ENCODE results near the gene PAPSS1.

PAPSS1 gene

DNA sequence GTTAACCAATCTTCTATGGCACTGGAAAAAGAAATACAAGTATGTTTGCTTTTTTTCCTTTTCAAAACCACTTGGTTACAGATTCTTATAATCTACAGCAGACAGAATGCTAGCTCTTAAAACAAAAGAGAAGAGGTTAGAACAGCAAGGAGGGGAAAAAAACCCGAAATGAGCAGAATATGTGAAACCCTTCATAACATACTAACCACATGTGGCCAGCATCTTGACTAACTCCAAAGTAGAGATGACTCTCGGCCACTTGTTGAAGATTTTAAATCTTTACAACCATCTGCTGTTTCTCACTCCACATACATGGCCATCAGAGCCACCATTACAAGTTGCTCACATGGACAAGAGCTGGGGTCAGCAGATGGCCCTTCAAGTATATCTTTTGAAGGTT, 100.3 kb downstream of the PAPSS1 start:
- no peak for FAIRE-seq

DNA sequence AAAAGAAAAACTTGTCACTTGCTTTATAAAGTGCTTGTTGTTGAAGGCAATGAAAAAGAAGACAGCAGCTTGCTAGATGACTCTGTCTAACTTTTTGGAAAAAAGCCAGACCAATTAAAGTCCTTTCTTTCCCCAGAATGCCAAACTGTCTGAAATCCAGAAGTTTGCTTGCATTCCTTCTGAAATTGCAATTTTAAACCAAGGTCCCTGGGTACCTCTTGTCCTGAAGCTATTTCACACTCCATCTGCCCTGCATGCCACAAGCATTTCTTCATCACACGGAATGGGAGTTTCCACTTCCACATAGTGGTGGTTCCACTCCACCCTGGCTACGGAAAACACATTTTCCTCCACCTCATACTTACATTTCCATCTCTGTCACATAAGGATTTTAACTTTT, 101.0 kb downstream of the PAPSS1 start:
- no peak for FAIRE-seq

DNA sequence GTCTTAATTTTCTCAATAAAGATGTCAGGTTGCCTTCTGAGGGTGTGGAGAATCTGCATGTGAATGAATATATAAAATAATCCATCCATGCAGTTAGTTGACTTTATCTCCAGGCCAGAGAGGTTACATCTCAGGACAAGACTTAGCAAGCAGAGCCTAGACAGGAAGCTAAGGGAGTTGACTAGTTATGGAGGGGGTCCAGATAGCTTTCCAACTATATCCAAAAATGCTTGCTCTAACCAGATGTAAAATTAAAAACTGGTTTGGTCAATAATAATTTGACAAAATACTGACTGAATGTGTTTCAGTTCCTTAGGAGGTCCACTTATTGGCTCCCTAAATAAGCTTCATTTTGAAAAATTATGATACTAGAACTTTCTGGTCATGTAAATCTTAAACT, 101.4 kb downstream of the PAPSS1 start:
- no peak for FAIRE-seq

DNA sequence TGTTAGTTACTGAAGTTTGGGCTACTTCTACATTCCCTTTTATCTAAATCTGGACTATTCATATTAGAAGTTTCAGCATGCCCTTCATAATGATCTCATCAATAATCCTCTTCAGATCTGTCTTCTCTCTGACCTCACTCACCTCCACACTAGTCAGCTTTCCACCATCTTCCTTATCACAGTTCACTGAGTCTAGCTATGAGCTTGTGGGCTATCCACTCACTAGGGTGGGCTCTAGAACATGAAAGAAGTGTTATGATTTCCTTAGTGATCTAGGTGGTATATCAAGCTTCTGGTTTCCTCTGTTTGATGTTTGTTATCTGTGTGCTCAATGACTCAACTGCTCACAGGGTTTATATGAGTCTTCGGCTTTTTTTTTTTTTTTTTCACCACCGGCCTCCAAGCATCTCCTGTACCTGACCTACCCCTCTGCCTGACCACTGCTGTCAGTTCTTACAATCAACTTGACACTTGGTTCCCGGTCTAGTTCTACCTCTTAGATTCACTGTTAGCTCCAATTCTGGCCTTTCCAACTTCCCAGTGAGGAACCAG, 103.1 kb downstream of the PAPSS1 start:
- no peak for FAIRE-seq

DNA sequence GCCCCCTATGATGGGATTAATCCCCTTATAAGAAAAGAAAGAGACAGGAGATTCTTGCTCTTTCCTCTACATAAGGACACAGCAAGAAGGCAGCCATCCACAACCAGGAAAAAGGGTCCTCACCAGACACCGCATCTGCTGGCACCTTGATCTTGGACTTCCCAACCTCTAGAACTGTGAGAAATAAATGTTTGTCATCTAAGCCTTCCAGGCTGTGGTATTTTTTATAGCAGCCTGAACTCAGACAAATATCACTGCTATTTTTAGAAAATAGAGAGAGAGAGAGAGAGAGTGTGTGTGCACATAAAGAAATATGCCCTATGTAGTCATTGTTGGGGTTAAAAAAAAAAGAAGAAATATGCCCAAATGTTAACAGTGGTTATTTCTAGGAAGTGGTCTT, 104.2 kb downstream of the PAPSS1 start:
- FAIRE-seq, result no peak

DNA sequence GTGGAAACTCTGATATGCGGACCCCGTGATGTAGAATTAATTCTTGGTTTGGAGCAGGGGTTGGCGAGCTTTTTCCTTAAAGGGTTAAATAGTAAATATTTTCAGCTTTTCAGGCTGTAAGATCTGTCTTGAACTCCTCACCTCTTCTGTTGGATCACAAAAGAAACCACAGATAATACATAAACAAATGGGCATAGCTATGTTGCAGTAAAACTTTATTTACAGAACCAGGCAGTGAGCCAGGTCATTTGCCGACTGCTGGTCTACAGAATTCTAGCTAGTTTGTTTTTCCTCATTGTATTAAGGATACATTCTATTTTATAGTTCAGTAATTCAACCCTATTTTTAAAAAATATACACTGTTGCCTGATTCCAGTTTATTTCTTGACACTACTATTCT, 116.6 kb downstream of the PAPSS1 start:
- no peak for FAIRE-seq

DNA sequence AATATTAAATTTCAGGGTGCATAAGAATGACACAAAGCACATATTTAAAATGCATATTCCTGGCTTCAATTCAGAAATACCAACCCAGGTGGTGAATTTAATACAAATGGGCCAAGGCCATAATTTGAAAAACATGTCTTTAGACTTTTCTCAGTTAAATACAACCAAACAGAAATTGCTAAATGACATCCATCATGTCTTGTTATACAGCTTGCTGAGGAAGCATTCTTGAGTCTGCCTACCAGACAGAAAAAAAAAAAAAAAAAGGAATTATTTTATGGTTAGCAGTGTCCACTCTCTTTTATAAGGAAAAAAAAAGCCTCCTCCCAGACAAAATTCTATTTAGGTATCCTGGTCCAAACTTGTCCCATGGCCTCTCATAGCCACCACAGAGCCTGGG, 119.1 kb downstream of the PAPSS1 start:
- no peak for FAIRE-seq

DNA sequence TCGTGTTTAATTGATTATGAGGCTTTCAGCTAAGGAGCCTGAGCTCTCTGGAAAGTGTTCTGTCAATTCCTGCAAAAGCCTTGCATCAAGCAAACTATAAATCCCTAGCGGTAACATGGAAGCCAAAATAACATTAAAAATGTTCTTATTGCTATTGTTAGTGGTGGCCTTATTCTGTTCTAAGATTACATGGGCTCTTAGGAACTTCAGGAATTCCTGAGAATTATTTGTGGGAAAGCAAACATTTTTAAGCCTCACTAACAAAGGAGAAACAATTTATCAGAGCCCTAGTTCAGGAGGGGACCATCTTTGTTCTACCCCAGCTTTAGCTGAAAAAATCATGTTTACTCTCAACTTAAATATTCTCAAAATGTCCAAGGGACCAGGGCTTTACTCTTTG, 119.6 kb downstream of the PAPSS1 start:
- FAIRE-seq, result no peak

DNA sequence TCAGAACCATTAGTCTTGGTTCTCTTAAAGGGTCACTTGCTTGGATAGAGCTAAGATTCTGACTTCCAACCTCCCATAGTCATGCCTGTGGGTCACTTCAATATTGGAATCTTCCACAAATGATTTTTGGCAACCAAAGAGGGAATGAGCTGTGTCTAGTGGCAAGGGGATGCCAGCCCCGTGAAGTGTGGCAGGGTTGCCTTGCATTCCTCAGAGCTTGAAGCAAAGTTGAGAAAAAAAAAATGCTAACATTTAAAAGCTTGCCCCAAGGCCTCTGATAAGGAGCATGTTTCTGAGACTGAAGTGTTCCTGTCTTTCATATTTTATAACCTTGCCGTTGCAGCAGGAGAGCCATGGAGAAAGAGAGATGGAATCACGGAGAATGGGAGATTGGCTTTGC, 120.2 kb downstream of the PAPSS1 start:
- FAIRE-seq, result no peak

DNA sequence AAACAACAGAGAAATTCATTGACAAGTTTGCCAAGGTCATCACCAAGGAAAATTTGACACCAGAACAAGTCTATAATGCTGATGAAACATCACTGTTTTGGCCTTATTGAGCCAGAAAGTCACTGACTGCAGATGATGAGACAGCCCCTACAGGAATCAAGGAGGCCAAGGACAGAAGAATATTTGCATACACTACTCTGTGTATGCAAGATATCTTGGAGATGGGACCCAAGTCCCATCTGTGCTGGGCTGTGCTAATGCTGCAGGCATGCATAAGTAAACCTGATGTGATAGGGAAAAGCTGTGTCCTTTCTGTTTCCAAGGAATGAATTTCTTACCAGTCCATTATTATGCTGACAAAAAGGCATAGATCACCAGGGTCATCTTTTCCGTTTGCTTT, 126.8 kb downstream of the PAPSS1 start:
- FAIRE-seq, result no peak

DNA sequence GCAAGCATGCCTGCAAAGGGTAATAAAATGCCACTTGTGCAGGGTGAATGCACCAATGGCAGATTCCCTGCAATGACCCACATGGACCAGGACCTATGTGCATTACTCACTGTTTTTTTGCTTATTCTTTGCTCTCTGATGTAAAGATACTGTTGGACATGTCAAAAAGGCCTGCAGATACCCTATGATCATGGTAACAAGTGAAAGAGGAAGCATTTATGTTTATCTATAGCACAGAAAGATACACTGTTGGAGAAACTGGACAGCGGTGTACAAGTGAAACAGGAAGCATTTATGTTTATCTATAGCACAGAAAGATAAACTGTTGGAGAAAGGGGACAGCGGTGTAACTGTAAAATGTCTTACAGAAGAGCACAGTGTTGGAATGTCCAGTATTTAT, 127.5 kb downstream of the PAPSS1 start:
- no peak for FAIRE-seq

DNA sequence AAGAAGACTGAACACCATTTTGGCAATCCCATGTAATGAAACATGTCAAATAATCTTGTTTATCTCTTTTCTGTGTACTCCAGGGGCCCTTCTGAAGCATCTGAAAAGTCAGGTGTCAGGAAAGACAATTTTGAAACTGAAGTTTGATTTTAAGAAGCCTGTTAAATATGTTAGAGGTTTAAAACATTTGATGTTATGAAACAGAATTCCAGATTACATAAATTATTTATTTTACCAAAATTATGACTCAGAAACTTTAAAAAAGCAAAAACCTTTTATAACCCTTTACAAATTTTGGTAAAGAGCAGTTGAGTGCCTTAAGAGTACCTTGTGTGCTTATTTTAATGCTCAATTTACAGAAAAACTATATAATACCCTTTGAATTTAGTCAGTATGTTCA, 130.8 kb downstream of the PAPSS1 start:
- no peak for FAIRE-seq

DNA sequence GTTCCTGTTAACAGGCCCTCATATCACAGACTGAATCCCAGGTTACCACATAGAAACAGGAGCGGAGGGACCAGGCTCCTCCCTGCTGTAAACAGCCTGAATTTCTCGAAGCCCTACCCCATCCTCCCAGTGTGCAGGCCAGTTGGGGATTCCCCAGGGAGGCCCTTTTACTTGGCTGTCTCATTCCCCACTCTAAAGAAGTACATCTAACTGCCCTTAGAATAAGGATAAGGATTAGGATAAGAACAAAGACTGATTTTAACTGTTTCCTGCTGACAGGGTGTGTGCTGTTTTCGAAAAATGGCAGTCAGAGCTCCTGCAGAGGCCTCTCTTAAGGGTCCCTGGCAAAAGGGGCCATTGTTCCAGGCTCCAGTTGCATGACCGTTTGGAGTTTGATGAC, 133.7 kb downstream of the PAPSS1 start:
- no peak for FAIRE-seq

DNA sequence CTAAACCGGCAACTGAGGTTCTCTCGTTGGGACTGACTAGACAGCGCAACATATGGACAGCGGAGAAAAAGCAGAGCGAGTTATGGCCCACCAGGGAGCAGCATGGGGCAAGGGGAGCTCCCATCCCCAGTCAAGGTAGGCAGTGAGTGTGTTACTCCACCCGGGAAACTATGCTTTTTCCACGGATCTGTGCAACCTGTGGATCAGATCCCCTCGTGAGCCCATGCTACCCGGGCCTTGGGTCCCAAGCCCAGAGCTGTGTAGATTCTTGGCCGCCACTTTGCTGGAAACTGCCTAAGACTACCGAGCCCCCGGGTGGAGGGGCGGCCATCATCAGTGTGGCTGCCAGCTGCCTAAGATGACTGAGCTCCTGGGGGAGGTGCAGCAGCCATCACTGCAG, 140.9 kb downstream of the PAPSS1 start:
- no peak for FAIRE-seq

DNA sequence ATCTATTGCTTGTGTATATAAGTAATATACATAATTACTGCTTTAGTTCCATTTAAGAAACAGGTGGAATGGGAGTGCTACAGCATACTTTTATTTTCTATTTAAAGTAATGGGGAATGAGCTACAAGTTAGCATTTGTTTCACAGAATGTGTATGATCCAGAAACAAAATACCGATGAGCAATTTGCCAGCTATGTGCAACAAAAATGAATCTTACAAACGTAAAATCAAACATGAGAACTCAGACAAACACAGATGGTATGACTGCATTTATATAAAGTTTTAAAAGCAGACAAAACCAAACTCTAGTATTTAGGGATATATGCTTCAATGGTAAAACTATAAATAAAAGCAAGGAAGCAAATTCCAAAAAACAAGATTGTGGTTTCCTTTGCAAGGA, 141.7 kb downstream of the PAPSS1 start:
- FAIRE-seq, result no peak

DNA sequence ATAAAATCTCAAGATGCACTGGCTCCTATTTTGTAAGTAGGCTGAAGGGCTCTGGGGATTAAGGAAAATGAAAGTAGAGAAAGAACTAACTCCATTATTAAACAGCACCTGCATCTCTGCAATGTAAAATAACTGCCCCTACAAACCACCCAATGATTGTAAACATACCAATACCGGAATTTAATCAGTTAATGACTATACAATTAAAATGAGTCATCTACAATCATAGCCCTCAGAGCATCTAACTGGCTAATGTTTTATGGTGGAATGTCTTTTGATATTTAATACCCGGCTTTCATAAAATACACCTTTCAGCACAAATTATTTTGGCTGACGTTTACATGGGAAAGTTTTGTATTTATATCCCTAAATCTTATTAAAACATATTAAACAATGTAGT, 142.3 kb downstream of the PAPSS1 start:
- no peak for FAIRE-seq

DNA sequence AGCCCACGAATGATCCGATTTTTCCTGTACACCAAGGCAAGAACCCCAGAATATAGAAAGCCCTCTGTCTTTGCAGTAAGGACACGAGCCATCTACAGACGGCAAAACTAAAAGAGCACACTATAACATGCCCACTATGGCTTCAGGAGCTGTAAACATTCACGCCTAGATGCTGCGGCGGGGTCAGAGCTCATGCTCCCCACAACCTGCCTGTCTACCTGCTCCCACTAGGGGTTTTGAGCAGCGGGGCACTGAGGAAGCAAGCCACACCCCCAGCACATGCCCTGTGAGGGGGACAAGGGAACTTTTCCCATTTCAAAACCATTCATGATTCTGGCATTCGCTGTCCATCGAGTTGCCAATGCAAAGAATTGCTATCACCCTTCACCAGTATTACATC, 144.8 kb downstream of the PAPSS1 start:
- no peak for FAIRE-seq

DNA sequence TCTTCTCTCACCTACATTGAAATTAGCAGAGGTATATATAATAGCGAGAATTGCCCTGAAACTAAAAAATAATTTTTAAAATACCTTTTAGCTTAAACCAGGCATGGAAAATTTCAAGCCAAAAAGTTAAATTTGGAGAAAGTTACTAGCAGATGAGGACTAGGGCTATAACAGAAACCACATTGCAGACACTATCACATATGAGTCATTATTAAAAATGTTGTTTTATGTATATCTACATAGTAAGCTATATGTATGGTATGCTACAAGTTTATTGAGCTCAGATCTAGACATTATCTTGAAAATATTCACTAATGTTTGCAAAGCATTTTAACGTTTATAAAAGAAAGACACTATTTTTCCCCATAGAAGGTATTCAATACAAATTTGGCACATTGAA, 147.8 kb downstream of the PAPSS1 start:
- FAIRE-seq, result no peak

DNA sequence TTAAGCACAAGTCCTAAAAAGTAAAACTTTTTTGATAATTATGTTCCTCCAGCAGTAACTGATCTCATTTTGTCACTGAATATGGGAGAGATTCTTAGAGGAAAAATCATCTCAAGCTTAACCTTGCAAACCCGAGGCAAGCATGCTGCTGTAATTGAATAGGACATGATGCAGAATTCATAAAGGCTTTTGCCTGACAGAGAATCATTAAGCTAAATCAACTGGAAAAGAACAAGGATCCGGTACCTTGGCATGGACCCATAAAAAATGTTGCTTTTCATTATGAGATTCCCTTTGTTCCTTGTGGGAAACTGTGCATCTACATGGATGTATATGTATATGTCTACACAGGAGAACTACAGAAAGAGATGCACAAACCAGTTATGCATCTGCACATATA, 149.1 kb downstream of the PAPSS1 start:
- no peak for FAIRE-seq

DNA sequence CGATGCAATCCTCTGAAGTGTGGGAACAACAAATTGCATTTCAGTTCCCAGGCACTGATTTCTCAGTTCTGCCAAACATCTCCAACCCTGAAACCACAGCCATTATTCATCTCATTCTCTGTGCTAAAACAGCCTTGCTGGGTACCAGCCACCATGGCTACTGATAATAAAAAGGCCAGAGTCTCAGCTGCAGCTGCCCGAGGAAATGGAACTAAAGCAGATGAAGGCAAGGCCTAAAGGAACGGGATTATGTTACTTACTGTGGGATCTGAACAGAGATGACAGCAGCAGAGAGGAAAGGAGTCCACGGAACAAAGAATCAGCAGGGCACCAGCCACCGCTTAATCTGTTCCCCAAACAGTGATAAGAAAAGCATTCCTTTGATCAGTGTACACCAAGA, 155.7 kb downstream of the PAPSS1 start:
- FAIRE-seq, result no peak
